ENCODE data around the gene NUP37.
"Not testable (repeated sequence)": the region's sequence is repeated elsewhere in the genome, so short reads cannot be mapped to it uniquely, and the experiment has no call there.

GRCh38 chr12:102147062-102147587, 27.2 kb upstream of the NUP37 start:
- not testable (repeated sequence) for TF ChIP-seq CTCF (IDR thresholded peaks at IDR 0.05; ENCODE audit: poor library complexity, severe bottlenecking); POLR2AphosphoS5 (IDR thresholded peaks at IDR 0.05); RAD21 (conservative IDR thresholded peaks at IDR 0.05); EP300 (conservative IDR thresholded peaks at IDR 0.05; ENCODE audit: poor library complexity, severe bottlenecking); MXI1 (conservative IDR thresholded peaks at IDR 0.05; ENCODE audit: poor library complexity, severe bottlenecking)

Data from neural cell (in vitro differentiated cells).